Measurements from ENCODE around the gene TBC1D7. TPM values are rescaled to one million over a fixed set of nuclear protein-coding genes. Genes with fewer than 3 reads are reported as not detected.

Gene TBC1D7
- polyA plus RNA-seq, 1 of the 3 experiments (the other 2 are of a cell fraction), result 25.2 TPM

DNA sequence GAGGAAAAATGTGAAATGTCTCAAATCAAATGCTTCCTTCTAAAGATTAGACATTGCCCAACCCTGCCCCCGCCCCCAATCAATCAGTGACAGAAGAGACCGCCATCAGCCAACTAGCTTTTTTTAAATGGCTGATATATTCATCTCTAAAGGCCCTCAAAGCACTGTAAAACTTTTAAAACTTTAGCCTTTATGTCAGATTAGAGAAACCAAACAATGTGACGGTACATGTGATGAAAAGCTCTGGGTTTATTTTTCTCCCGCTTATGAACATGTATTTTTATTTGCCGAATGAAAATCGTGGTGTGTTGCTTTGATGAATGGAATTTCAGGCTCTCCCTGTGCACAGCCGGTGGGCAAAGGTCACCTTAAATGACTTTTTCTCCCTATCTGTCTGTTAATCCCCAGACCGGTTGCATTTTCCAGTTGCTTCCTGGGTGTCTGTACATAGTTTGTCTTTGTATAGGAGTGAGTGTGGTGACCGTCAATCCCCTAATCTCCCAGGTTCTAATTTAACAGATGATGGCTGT lies 38.5 kb downstream of the TBC1D7 start:
- Histone ChIP-seq H3K4me1 (ENCODE audit: control insufficient read depth in 1 of 2, insufficient read depth in 2 of 2, low read depth in 1 of 2, low read length in 1 of 2) (no peaks in the 10 kb centered on the region), H2AFZ (ENCODE audit: low read depth) (no peak overlapping the region), H3K9me2 (no peaks in the 10 kb centered on the region), H3K36me3 (replicated peaks in 1 of 2; ENCODE audit: control insufficient read depth in 1 of 2, insufficient read depth in 2 of 2, low read length in 1 of 2) (peaks cover 6 to 22% of the 10 kb centered on the region in 2 experiments), H3K4me3 (ENCODE audit: low read depth in 2 of 2, low read length in 1 of 2) (no peak overlapping the region), H3F3A (replicated peaks; ENCODE audit: insufficient read depth) (no peaks in the 10 kb centered on the region), H3K4me2 (no peak overlapping the region), H3K27me3 (ENCODE audit: insufficient read depth) (no peaks in the 10 kb centered on the region), H3K79me2 (ENCODE audit: insufficient read depth) (no peaks in the 10 kb centered on the region), H3K27ac (ENCODE audit: low read depth in 2 of 2, low read length in 1 of 2) (no peak overlapping the region), H4K20me1 (ENCODE audit: insufficient read depth) (no peaks in the 10 kb centered on the region), H3K9ac (no peak overlapping the region), H3K9me3 (no peaks in the 10 kb centered on the region)
- CTCF ChIA-PET, result interaction anchor here (0.7 kb wide), 1 partner anchor 378 kb away, joined by 3 read pairs; no protein-coding TSS in a partner anchor
- TF ChIP-seq YY1 (IDR thresholded peaks at IDR 0.05; ENCODE audit: low read depth), result no peak
- TF ChIP-seq TCF12 (IDR thresholded peaks at IDR 0.05), result no peak
- no peak for TF ChIP-seq MXI1 (IDR thresholded peaks at IDR 0.05; ENCODE audit: low read depth, low read length)
- no peak for TF ChIP-seq ZBTB33 (IDR thresholded peaks at IDR 0.05; ENCODE audit: borderline replicate concordance, low read depth)
- TF ChIP-seq NRF1 (IDR thresholded peaks at IDR 0.05; ENCODE audit: low read depth, low read length), result no peak
- no peak for TF ChIP-seq GATA2 (CRISPR knock-in tag; IDR thresholded peaks at IDR 0.05)
- no peak for TF ChIP-seq EZH2phosphoT487 (IDR thresholded peaks at IDR 0.05; ENCODE audit: borderline replicate concordance, low read depth)
- no peak for TF ChIP-seq SIN3A (IDR thresholded peaks at IDR 0.05; ENCODE audit: borderline replicate concordance, low read depth, low read length)
- TF ChIP-seq FOSL2 (IDR thresholded peaks at IDR 0.05; ENCODE audit: borderline replicate concordance, low read depth), result no peak
- no peak for TF ChIP-seq USF2 (IDR thresholded peaks at IDR 0.05; ENCODE audit: borderline replicate concordance, low read depth, low read length)
- no peak for TF ChIP-seq POLR2AphosphoS5 (IDR thresholded peaks at IDR 0.05; ENCODE audit: low read depth, low read length)
- TF ChIP-seq EP300 (IDR thresholded peaks at IDR 0.05; ENCODE audit: borderline replicate concordance in 1 of 2, low read depth in 1 of 2, low read length in 1 of 2), result no peak
- no peak for TF ChIP-seq CHD2 (IDR thresholded peaks at IDR 0.05; ENCODE audit: low read length, partially characterized antibody)
- WGBS (ENCODE audit: low lambda C conversion rate), result 96% methylated on average over 9 of the region's 9 CpGs
- POLR2A ChIA-PET, result no interaction called here
- no peak for DNase-seq

DNA sequence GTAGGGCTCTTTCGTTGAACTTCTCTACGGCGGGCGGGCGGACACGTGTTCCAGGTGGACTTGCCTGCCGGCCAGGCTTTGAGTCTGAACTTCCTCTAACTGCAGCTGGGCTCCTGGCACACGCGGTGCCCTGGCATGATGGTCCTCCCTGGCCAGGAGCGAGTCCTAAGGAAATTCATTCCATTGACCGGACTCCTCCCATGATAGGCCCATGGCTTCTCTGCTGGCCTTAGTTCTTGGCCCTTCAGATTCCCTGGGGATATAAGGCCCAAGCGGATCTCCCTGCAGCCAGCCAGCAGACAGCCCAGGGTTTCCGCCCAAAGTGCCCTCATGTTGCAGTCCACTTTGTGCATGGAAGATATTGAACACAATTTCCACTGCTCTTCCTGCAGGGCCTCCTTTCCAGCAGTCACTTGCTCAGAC lies 39.4 kb downstream of the TBC1D7 start:
- Histone ChIP-seq H3K79me2 (ENCODE audit: insufficient read depth) (no peaks in the 10 kb centered on the region), H3K4me2 (no peak overlapping the region), H3K9me3 (no peaks in the 10 kb centered on the region), H3K4me3 (ENCODE audit: low read depth in 2 of 2, low read length in 1 of 2) (no peak overlapping the region), H3K9me2 (no peaks in the 10 kb centered on the region), H3K9ac (no peak overlapping the region), H4K20me1 (ENCODE audit: insufficient read depth) (no peaks in the 10 kb centered on the region), H3K27ac (ENCODE audit: low read depth in 2 of 2, low read length in 1 of 2) (no peak overlapping the region), H3K36me3 (replicated peaks in 1 of 2; ENCODE audit: control insufficient read depth in 1 of 2, insufficient read depth in 2 of 2, low read length in 1 of 2) (peaks cover 1 to 14% of the 10 kb centered on the region in 2 experiments), H3K27me3 (ENCODE audit: insufficient read depth) (no peaks in the 10 kb centered on the region), H3K4me1 (ENCODE audit: control insufficient read depth in 1 of 2, insufficient read depth in 2 of 2, low read depth in 1 of 2, low read length in 1 of 2) (no peaks in the 10 kb centered on the region), H3F3A (replicated peaks; ENCODE audit: insufficient read depth) (no peaks in the 10 kb centered on the region), H2AFZ (ENCODE audit: low read depth) (no peak overlapping the region)
- no peak for TF ChIP-seq TCF12 (IDR thresholded peaks at IDR 0.05)
- CTCF ChIA-PET, result no interaction called here
- POLR2A ChIA-PET, result no interaction called here
- WGBS (ENCODE audit: low lambda C conversion rate), result 94% methylated on average over 9 of the region's 13 CpGs
- DNase-seq, result no peak

All from SK-N-SH (cell line).